ENCODE measurements around the gene STXBP2. TPM values are rescaled to one million over a fixed set of nuclear protein-coding genes. Genes with fewer than 3 reads are reported as not detected.

The STXBP2 gene
- total RNA-seq, 1 donor: 187 TPM

- no peak for DNase-seq (ENCODE audit: low read depth in 2 of 3, low spot score in 2 of 3)
Observed at GRCh38 chr19:7648265-7649014, 11.5 kb downstream of the STXBP2 start.

GRCh38 chr19:7650148-7650547 lies 13.2 kb downstream of the STXBP2 start:
- no peak for DNase-seq (ENCODE audit: low read depth in 2 of 3, low spot score in 2 of 3)

- peak; percentile 82 to 90 (median 85) for DNase-seq (ENCODE audit: low read depth in 2 of 3, low spot score in 2 of 3)
Observed at GRCh38 chr19:7652061-7652641, 15.2 kb downstream of the STXBP2 start.

GRCh38 chr19:7654401-7654800 lies 17.5 kb downstream of the STXBP2 start:
- DNase-seq (ENCODE audit: low read depth in 2 of 3, low spot score in 2 of 3): no peak

GRCh38 chr19:7655581-7655980 lies 18.7 kb downstream of the STXBP2 start:
- DNase-seq (ENCODE audit: low read depth in 2 of 3, low spot score in 2 of 3): no peak

- peak in 2 of 3 donors; percentile 54 to 64 for DNase-seq (ENCODE audit: low read depth in 2 of 3, low spot score in 2 of 3)
Observed at GRCh38 chr19:7657131-7657751, 20.3 kb downstream of the STXBP2 start.

GRCh38 chr19:7658219-7658686 lies 21.3 kb downstream of the STXBP2 start:
- peak in 2 of 3 donors; percentile 57 to 82 for DNase-seq (ENCODE audit: low read depth in 2 of 3, low spot score in 2 of 3)

- no peak for DNase-seq (ENCODE audit: low read depth in 2 of 3, low spot score in 2 of 3)
Observed at GRCh38 chr19:7661744-7662538, 25.0 kb downstream of the STXBP2 start.

GRCh38 chr19:7662657-7663056 lies 25.7 kb downstream of the STXBP2 start:
- DNase-seq (ENCODE audit: low read depth in 2 of 3, low spot score in 2 of 3): no peak

- no peak for DNase-seq (ENCODE audit: low read depth in 2 of 3, low spot score in 2 of 3)
Observed at GRCh38 chr19:7663706-7664105, 26.8 kb downstream of the STXBP2 start.

GRCh38 chr19:7665076-7665475 lies 28.2 kb downstream of the STXBP2 start:
- DNase-seq (ENCODE audit: low read depth in 2 of 3, low spot score in 2 of 3): no peak

- DNase-seq (ENCODE audit: low read depth in 2 of 3, low spot score in 2 of 3): no peak
Observed at GRCh38 chr19:7668842-7669241, 31.9 kb downstream of the STXBP2 start, which contains the start of gene RETN. RETN (plus strand) TSS chr19:7669049; CDS start chr19:7669327, 278 bp downstream.

GRCh38 chr19:7669641-7670040 lies 32.7 kb downstream of the STXBP2 start:
- DNase-seq (ENCODE audit: low read depth in 2 of 3, low spot score in 2 of 3): no peak

GRCh38 chr19:7670150-7670783 lies 33.4 kb downstream of the STXBP2 start:
- DNase-seq (ENCODE audit: low read depth in 2 of 3, low spot score in 2 of 3): peak in 2 of 3 donors; percentile 50 to 64

GRCh38 chr19:7670790-7671189 lies 33.9 kb downstream of the STXBP2 start:
- no peak for DNase-seq (ENCODE audit: low read depth in 2 of 3, low spot score in 2 of 3)

- no peak for DNase-seq (ENCODE audit: low read depth in 2 of 3, low spot score in 2 of 3)
Observed at GRCh38 chr19:7672522-7672921, 35.6 kb downstream of the STXBP2 start.

- DNase-seq (ENCODE audit: low read depth in 2 of 3, low spot score in 2 of 3): peak in 2 of 3 donors; percentile 50 to 55
Observed at GRCh38 chr19:7674010-7675005, 37.4 kb downstream of the STXBP2 start.

- peak in 1 of 3 donors; percentile 27 for DNase-seq (ENCODE audit: low read depth in 2 of 3, low spot score in 2 of 3)
Observed at GRCh38 chr19:7676376-7676775, 39.5 kb downstream of the STXBP2 start.

GRCh38 chr19:7676854-7677253 lies 39.9 kb downstream of the STXBP2 start, which contains the start of gene MCEMP1:
MCEMP1 (plus strand) TSS chr19:7677090; CDS start chr19:7677121, 31 bp downstream.
- no peak for DNase-seq (ENCODE audit: low read depth in 2 of 3, low spot score in 2 of 3)

All from hematopoietic multipotent progenitor cell (in vitro differentiated cells).